ENCODE data around the gene BAIAP2L1. TPM values are rescaled to one million over a fixed set of nuclear protein-coding genes. Genes with fewer than 3 reads are reported as not detected.

BAIAP2L1 gene
- total RNA-seq, 1 donor from 2014 or later = 28.0 TPM

DNA sequence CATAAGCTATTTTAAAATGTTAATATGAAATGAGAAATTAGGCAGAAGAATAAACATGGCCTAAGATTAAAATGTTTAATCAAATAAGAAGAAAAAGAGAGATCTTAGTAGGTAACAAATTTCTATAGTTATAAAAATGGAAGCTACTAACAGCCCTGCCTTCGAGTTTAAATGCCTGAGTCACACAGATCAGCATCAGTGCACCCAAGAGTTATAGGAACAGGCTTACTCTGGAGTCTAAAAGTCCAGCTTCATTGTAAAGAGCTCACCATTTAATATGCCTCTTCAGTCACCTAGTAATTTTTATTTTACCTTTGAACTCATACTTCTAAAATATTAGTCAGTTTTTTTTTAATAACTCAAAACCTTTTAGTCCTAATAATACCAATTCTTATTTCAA, 66.8 kb downstream of the BAIAP2L1 start:
- Mint-ChIP-seq H3K27ac (no peak overlapping the region), H3K9me3 (peaks cover 11% of the 10 kb centered on the region), H3K36me3 (peaks cover 22% of the 10 kb centered on the region), H3K4me3 (no peak overlapping the region), H3K27me3 (no peaks in the 10 kb centered on the region), H3K4me1 (ENCODE audit: unreplicated experiment) (peaks cover 5% of the 10 kb centered on the region)
- TF ChIP-seq, protein P1, sequence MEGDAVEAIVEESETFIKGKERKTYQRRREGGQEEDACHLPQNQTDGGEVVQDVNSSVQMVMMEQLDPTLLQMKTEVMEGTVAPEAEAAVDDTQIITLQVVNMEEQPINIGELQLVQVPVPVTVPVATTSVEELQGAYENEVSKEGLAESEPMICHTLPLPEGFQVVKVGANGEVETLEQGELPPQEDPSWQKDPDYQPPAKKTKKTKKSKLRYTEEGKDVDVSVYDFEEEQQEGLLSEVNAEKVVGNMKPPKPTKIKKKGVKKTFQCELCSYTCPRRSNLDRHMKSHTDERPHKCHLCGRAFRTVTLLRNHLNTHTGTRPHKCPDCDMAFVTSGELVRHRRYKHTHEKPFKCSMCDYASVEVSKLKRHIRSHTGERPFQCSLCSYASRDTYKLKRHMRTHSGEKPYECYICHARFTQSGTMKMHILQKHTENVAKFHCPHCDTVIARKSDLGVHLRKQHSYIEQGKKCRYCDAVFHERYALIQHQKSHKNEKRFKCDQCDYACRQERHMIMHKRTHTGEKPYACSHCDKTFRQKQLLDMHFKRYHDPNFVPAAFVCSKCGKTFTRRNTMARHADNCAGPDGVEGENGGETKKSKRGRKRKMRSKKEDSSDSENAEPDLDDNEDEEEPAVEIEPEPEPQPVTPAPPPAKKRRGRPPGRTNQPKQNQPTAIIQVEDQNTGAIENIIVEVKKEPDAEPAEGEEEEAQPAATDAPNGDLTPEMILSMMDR (conservative IDR thresholded peaks at IDR 0.05) = no peak
- DNase-seq (ENCODE audit: extremely low spot score, unreplicated experiment) = no peak

DNA sequence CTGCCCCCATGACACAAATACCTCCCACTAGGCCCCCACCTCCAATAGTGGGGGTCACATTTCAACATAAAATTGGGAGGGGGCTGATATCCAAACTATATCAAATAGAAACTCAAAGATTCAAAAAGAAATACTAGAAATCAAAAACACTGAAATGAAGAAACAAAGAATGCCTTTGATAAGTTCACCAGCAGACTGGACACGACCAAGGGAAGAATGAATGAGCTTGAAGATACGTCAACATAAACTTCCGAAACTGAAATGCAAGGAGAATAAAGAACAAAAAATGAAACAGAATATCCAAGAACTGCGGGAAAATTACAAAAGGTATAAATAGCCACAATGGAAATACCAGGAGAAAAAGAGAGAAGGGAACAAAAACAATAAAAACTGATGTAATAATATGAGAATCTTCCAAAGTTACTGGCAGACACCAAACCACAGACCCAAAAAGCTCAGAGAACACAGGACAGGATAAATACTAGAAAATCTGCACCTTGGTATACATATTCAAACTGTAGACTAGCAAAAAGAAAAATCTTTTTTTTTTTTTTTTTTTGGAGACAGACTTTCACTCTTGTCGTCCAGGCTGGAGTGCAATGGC, 69.9 kb downstream of the BAIAP2L1 start:
- Mint-ChIP-seq H3K27ac (no peak overlapping the region), H3K4me3 (no peak overlapping the region), H3K9me3 (peaks cover 9% of the 10 kb centered on the region), H3K27me3 (no peaks in the 10 kb centered on the region), H3K36me3 (peaks cover 21% of the 10 kb centered on the region), H3K4me1 (ENCODE audit: unreplicated experiment) (peaks cover 8% of the 10 kb centered on the region)
- DNase-seq (ENCODE audit: extremely low spot score, unreplicated experiment) = no peak
- TF ChIP-seq, protein P1 (conservative IDR thresholded peaks at IDR 0.05) = no peak

DNA sequence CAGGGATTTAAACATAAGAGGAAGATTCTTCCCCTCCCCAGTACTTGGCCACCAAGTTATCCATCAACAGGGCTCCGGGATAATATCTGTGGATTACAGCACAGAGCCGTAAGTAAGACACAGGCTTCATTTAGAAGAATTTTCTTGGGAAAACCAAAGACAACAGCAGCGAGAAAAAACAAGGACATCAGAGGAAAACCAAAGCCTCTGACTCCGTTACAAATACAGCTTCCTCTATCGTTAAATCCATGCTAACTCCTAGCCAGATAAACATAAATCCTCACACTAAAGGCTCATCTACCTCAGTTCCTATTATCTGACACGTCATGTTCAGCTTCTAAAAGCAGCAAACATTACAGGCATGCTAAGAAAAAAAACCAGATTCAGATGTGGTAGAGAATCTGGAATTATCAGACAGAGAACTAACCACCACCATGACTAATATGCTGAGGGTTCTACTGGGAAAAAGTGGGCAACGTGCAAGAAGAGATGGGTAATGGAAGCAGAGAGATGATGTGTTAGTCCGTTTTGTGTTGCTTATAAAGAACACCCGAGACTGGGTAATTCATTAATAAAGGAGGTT, 71.0 kb downstream of the BAIAP2L1 start:
- no peak overlapping the region for H3K4me3 Mint-ChIP-seq
- peaks cover 17% of the 10 kb centered on the region for H3K36me3 Mint-ChIP-seq
- peak overlapping the region; percentile 1 for H3K27ac Mint-ChIP-seq
- peaks cover 9% of the 10 kb centered on the region for H3K9me3 Mint-ChIP-seq
- no peak for DNase-seq (ENCODE audit: extremely low spot score, unreplicated experiment)
- TF ChIP-seq, protein P1 (conservative IDR thresholded peaks at IDR 0.05) = no peak
- H3K27me3 Mint-ChIP-seq = no peaks in the 10 kb centered on the region
- peaks cover 8% of the 10 kb centered on the region for H3K4me1 Mint-ChIP-seq (ENCODE audit: unreplicated experiment)

DNA sequence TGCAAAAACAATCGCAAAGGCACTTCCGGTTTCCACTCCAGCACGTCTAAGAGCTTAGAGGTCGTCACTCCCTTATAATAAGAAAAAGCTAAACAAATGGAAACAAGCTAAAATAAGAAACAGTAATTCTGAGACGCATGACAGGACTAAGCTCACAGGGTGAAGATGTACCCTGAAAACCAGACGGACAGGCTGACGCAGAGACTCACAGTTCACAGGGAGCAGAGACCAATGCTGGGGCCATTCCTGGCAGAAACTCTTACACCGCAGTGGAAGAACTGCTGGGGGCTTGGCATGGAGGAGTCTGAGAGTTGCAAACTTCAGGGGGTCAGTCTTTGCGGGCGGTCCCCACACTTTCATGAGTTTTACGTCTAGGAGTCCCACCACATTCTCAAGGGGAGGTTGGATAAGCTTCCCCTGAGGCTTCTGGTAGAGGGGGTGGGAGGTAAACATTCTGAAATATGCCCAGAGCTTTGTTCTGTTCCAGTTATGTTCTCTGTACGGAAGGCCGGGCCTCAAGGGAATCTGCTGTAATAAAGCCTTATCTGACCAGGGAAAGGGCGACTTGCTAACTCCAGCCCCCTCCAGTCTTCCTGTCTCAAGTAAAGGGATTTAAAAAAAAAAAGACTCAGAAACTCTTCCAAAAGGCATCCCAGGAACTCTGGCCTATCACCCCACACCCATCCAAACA, 71.6 kb downstream of the BAIAP2L1 start:
- H3K27ac Mint-ChIP-seq = peak overlapping the region; percentile 1
- no peak overlapping the region for H3K4me3 Mint-ChIP-seq
- H3K9me3 Mint-ChIP-seq = peaks cover 9% of the 10 kb centered on the region
- peaks cover 17% of the 10 kb centered on the region for H3K36me3 Mint-ChIP-seq
- TF ChIP-seq, protein P1 (conservative IDR thresholded peaks at IDR 0.05) = no peak
- peaks cover 8% of the 10 kb centered on the region for H3K4me1 Mint-ChIP-seq (ENCODE audit: unreplicated experiment)
- H3K27me3 Mint-ChIP-seq = no peaks in the 10 kb centered on the region
- DNase-seq (ENCODE audit: extremely low spot score, unreplicated experiment) = no peak

DNA sequence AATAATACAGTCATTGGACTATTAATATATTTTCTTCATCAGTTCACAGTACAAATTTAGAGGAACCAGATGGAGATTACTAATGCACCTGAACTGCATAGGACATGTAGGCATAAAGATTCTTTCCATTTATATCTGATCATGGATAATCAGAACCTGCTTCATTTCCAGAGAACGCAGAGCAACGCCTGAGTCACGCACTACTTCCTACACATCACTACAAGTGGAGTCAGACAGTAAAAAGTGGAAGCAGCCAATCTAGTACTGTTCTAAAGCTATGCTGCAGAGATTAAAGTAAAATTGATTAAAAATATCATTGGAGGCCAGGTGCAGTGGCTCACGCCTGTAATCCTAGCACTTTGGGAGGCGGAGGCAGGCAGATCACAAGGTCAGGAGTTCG, 76.1 kb downstream of the BAIAP2L1 start:
- Mint-ChIP-seq H3K27me3 (no peaks in the 10 kb centered on the region), H3K36me3 (peaks cover 1% of the 10 kb centered on the region)

More for the DNA sequence above, 76.1 kb downstream of the BAIAP2L1 start:
- DNase-seq (ENCODE audit: extremely low spot score, unreplicated experiment) = no peak
- Mint-ChIP-seq H3K9me3 (no peaks in the 10 kb centered on the region), H3K27ac (no peak overlapping the region), H3K4me1 (ENCODE audit: unreplicated experiment) (peaks cover 18% of the 10 kb centered on the region), H3K4me3 (no peak overlapping the region)
- TF ChIP-seq, protein P1 (conservative IDR thresholded peaks at IDR 0.05) = no peak
